HG03521 (cell line): ENCODE measurements around the gene ZDHHC8.
"Not testable (repeated sequence)": the region's sequence is repeated elsewhere in the genome, so short reads cannot be mapped to it uniquely, and the experiment has no call there.

Experiments
- ATAC-seq: cut with Tn5 transposase; IDR thresholded peaks from one replicate; pipeline ENCODE4 v1.9.1; 2021; ENCODE audit warnings: mild to moderate bottlenecking, moderate library complexity; ENCODE audit not compliant: unreplicated experiment

Gene ZDHHC8

DNA sequence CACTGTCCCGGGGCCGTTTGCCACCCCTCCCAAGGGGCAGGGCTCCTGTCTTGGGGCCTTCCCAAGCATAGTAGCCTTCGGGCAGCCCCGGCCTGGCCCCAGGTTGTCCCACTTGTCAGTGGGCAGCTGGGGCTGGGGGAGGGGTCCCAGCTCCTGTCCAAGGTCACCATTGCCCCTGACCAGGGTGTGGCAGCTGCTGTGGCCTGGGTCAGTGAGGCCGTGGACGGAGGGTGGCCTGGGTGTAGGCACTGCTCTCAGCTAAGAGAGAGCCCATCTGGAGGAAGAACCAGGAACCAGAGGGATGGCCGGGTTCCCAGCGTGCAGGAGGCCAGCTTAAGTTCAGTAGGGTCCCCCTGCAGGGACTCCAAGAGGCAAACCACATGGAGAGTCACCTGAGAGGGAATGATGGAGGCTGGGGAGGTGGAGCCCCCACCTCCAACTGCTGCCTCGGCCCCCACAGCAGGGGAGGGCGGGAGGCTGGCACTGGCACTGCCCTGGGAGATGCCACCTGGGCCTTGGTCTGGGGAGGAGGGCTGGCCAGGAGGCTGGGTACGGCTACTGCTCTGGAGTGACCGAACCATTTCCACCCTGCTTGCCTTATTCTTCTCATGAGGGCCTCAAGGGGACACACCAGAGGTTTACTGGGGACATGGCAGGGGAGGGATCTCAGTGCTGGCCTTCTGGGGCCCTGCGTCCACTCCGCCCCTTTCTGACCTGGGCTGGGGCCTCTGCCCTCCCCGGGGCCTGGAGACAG, 26.0 kb downstream of the ZDHHC8 start:
- no peak for ATAC-seq

DNA sequence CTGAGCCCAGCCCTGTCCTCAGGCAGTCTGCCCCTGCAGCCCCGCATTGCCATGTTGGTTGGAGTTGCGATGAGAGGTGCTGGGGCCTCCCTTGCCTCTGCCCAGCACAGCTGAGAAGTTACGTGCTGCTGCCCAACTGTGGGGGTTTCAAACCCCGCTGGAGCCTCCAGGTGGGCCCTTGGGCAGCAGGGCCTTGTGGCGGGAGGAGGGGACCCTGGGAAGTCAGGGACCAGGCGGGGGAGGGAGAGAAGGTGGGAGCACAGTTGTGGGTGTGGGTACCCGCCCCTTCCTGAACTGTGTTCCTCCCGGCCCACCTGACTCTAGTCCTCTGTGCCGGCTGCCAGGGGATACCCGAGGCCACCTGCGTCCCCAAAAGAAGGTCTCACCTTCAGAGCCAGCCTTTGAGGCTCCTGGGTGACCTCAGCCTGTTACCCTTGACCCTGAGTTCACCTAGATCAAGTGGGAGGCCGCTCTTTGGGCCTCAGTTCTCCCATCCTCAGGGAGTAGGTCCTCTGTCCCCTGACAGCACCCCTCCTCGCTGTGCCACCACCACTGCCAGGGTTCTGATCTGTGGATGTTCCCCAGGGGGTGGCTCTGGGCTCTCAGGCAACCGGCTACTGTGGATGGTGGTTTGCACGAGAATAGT, 26.9 kb downstream of the ZDHHC8 start:
- ATAC-seq = no peak

DNA sequence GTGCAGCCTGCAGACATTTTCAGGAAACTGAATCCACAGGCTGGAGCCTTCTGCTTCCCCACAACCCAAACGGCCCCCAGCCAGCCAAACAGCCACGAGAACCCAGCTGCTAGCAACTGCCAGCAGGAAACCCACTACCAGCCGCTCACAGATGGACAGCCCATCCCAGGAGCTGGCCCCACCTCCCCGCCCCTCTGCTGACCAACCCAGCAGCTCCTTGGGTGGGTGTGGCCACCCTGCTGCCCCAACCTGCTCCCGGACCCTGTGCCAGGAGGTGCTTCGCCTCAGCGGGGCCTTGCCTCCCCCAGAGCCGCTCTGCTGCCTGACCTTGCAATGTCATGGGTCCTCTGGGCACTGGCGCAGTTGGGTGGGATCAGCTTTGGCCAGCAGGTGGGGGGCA, 27.5 kb downstream of the ZDHHC8 start:
- no peak for ATAC-seq

DNA sequence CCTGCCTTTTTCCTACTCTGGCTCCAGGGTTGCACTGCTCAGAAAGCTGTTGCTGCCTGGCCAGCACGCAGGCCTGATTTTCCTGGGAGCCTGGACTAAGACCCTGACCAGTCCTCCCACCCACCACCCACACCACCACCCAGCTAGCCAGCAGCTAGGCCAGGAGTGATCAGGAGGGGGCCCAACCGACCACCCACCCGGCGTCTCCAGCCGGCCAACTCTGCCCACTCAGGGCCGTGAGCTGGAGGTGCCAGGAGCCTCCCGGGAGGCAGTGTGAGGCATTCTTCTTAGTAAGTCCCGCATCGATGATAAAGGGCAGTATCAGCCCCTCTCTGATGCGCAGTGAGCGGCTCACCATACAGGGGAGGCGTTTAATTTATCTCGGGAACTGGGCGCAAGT, 27.9 kb downstream of the ZDHHC8 start:
- ATAC-seq = not testable (repeated sequence)

DNA sequence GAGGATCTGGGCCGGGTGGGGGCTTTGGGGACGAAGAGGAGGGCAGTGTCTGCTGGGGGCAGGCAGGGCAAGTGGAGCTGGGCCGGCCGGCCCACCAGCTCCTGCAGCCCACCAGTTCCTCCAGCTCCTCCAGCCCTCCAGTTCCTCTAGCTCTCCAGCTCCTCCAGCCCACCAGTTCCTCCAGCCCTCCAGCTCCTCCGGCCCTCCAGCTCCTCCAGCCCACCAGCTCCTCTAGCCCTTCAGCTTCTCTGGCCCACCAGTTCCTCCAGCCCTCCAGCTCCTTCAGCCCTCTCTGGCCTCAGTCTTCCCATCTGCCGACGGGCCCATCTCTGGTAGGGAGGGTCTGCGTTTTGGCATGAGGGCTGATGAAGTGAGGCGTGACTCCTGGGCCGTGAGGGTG, 28.4 kb downstream of the ZDHHC8 start:
- ATAC-seq = no peak

DNA sequence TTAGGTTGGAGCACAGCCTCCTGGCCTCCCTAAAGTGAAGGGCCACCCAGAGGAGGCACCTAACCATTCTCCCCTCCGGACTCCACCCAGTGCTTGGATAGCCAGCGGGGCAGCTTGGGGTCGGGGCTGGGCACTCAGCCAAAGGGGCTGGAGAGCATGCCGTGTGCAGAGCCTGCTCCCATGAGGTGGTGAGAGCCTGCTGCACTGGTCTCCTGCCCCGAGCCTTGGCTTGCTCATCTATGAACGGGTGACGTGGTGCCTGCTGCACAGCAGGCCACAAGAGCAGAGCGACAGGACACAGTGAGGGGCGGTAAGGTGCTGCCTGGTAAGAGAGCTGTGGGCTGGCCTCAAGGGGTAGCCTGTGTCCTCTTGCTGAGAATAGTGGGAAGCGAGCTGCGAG, 33.3 kb downstream of the ZDHHC8 start:
- no peak for ATAC-seq

DNA sequence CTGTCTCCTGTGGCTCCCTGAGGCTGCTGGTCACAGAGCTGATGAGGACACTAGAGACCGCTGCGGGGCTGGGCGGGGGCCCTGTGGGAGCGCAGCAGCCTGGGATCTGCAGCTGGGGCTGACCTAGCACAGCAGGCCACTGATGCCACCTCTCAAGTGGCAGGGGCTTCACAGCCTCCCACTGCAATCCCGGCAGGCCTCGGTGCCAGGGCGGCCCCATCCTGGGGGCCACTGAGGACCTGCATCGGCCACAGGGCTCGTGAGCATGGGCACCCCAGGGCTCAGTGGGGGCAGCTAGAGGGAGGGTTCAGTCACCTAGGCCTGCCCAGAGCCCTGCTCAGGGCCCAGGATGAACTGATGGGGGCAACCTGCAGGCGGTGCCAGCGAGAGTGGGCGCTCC, 33.8 kb downstream of the ZDHHC8 start:
- ATAC-seq = no peak

DNA sequence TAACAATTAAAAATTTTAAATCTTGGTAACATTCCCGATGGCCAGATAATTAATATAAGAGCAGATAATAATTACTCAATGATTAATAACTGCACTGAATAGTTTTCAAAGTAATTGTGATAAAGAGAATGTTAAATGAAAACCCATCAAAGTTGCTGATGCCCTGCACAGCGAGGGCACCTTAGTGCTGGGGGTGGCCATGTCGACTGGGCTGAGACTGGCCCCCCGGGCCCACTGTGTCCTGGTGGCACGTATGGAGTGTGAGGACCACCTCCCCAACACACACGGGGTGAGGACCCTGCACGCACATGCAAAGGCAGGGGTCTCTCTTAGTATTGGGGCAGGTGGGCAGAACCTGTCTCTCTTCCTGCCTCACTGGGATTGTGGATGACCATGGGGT, 34.3 kb downstream of the ZDHHC8 start:
- ATAC-seq = no peak

DNA sequence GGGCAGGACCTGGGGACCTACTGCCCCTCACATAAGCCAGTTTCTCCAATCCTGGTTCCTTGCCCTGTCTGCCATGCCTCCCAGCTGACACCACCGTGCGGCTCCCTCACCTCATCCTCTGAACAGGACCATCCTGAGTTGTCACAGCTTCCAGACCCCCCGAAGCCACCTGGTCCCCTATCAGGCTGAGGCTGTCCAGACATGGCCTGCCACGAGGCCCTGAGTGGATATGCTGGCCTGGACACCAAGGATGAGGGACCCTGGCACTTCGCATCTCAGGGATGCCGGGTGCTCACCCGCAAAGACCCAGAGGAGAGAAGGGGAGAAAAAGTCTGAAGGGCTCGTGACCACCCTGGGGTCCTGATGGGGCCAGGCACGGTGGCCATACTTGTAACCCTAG, 35.1 kb downstream of the ZDHHC8 start:
- ATAC-seq = no peak

DNA sequence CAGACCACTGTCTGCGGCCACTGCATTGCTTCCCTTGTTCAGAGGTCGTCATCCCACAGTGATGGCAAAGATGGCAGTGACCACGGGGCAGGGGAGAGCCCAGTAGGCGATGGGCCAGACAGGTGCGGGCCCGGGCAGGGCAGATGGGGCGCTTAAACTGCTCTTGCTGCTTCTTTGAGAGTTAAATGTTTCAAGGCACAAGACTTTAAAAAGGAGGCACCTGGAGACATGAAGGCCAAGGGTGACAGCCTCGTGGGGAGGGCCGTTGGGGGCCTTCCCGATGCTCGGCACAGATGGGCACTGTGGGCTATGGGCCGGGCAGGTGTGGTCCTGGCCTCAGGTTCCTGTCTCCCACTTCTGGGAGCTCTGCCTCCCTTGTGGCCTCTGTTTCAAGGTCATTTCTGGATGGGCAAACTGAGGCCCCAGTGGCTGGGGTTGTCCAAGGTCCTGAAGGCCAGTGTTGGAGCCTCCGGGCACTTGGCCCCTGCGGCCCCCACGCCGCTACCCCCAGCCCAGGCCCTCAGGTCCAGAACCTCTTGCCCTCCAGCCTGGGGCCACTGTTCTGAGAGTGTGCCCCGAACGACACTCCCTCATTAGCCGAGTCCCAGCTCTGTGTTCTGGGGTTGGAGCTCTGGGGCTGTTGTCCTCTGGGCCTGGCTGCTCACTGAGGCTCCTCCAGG, 36.2 kb downstream of the ZDHHC8 start:
- no peak for ATAC-seq

DNA sequence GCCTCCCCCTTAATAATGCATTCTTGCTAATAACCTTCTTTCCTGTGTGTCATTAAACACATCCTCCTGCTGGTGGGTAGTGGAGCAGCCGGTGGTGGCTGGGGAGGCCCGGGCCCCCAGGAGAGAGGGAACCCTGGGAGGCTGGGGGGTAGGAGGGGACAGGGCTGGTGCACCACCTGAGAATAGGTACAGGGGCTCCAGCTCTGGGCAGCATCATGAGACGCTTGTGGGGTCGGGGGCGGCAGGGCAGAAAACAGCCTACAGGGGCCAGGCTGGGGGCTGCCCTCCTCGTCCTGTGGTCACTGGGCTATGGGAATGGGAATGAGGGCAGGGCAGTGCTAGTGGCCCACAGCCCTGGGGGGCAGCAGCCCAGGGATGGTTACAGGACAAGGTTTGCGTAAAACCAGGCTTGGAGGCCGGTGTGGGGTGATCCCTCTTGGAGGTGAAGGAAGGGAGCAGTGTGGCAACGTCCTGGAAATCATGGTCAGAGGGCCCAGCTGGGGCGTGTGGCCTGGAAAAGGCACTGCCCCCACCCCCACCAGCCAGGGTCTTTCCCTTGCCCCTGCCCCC, 37.7 kb downstream of the ZDHHC8 start:
- no peak for ATAC-seq

DNA sequence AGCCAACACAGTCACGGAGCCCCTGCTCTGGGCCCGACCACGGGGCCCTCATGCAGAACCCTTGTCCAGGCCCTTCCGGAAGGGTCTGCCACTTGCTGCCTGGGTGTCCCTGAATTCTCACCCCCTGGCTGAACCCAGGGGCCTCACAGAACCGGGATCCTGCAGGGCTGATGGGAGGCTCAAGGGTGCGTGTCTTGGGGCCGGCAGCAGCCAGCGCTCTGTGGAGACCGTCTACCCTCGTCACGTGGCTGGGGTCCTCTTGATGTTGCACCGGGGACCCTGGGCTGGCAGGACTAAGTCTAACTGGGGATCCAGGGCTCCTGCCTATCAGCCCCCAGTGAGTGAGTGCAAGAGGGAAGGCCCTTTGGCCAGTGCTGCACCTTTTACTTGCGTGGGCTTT, 38.6 kb downstream of the ZDHHC8 start:
- ATAC-seq = no peak

DNA sequence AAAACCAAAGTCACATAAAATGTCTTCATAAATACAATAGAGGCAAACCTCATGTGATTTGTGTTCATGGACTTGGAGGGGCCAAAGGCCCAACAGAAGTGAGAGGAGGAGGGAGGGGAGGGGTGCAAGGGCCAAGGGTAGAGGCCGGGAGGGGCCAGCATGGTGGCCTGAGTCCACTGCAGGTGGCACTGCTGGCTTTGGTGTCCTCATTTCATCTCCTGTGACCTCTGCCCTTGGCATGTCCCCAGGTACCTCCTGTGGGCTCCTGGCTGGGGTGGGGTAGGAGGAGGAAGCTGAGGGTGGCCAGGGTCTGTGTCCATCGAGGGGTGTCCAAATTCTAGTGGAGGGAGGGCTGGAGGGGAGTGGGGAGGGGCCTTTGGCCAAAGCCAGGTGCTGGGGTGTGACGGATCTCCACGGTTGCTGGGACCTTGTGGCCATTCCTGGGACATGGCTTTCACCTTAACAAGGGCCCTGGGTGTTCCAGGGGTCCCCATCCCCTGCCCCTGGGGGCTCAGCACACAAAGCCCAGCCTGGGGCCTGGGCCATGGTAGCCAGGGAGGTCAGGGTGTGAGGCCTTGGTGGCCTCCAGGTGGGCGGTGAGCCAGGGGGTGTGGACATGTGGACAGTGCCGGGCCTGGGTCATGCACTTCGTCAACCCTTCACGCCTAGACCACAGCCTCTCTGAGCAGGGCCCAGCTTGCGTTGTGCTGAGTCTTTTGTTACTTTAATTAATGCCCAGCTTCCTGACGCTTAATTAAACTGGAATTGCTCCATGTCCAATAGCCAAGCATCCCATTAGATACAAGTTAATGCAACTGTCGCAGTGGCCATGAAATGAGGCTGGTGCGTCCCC, 39.9 kb downstream of the ZDHHC8 start:
- no peak for ATAC-seq

DNA sequence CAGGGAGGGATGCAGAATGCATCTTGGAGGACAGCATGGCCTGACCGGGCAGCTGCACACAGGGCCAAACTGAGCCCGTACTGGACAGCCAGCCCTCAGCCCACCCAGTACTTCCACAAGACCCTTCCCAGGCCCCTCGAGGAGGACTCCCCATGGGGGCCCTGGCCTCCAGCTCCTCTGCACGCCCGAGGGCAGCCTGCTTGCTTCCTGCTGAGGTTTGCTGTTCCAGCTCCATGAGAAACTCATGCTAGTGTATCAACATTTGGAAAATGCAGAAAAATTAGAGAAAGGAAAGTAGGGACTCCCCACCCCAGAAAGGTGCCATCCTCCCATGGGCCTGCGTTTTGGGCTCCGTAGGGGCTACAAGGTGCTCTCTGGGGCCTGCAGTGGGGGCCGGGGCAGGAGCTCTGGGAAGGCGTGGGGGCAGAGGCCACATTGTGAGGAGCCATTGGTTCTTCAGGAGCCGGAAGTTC, 40.6 kb downstream of the ZDHHC8 start:
- ATAC-seq = no peak

DNA sequence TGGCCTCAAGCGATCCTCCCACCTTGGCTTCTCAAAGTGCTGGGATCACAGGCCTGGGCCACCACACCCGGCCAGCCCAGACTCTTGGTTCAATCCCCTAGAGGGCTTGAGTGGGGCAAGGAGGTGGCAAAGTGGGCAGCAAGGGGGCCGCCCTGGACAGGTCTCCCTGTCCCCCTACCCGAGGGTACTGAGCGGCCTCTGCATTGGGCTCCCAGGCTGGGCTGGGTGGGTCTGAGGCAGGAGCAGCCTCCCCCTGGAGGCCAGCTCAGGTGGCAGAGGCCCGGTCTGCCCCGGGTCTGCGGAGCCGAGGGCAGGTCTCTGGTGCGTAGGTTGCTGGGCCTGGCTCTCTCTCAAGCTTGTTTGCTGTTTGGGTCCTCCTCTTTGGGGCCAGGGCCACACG, 41.6 kb downstream of the ZDHHC8 start:
- ATAC-seq = no peak

DNA sequence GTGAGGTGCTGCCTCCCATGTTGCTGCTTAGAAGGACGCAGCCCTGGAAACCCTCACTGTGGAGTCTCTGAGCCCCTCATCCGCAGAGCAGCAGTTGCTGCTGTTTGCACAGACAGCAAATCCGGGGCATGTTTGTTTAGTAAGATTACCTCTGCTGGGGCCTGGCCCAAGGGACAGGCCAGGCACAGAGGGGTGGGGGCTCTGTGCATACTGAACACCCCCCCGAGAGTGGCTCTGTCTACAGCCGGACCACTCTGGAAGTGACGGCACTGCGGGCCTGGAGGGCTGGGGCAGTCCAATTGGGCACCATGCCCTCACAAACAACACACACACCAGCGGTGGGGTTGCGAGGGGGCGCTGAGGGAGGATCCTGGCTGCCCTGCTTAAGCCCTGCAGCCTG, 42.2 kb downstream of the ZDHHC8 start:
- ATAC-seq = no peak

DNA sequence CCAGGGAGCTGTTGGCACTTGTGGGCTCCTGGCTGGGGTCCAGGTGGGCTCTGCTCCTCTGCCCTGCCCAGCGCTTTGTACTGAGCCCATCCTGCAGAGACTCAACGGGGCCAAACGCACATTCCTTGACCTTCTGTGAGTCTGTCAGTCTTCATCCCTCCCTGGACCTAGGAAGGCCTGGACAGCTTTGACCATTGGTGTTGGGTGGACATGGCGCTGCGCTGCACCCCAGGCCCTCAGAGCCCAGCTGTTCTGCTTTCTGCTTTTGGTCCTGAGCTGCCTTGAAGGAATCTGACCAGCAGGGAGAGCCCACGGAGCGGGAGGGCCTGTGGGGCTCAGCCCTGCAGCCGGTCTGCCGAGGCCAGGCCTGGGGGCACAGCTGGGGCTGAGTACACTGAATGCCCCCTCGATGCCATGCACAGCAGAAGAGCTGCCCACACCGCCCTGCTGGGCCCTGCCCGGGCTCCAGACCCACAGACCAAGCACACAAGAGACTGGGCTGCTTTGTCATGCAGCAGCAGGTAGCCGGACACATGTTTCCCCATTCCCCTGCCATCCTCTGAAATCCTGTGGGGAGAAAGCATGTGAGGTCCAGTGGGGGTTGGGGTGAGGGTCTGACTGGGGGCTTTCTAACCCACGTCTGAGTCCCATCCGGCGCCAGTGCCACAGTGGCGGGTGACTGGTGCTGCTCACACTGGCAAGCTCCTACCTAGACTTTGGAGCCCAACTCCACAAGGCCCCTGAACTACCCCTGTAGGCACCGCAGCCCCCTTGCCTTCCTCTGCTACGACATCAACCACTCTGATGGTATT, 43.4 kb downstream of the ZDHHC8 start:
- ATAC-seq = no peak

DNA sequence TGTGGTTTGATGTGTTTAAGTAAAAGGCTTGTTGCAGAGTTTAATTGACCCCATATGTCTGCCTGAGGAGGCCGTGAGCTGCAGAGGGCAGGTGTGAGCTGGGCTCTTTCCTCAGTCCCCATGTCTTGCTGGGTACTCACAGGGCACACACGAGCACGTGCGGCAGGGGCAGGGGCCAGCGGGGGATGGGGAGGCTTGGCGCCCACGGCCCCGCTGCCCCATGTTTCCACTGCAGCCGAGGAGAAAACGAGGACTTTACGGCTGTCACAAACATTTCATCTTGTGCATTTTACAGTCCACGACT, 43.9 kb downstream of the ZDHHC8 start:
- no peak for ATAC-seq

DNA sequence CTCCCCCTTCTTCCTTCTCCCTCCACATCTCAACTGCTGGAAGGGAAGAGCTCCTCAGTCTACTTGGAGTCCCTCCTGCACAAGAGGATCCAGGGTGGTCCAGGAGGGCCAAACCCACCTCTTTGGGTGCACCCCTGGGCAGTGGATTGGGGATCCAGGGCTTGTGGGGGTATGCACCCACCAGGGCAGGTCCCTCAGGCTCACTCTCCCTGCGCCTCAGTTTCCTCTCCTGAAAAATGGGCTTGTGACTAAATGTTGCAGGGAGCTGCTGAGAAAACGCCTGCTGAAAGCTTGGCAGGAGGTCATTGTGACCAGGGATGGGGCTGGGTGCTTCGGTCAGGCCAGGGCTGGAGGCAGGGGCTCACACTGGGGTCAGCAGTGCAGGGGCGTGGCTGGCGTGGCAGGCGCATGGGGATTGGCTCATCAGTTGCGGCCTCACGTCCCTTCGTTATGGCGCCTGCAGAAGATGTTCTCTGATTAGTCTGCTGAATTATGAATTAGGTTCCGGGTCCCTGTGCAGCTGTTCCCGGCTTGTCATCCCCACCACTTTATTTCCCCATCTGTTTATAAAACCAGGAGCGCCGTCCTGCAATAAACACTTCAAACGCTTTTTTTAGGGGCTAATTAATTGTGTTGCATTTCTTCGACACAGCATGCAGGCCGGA, 44.9 kb downstream of the ZDHHC8 start:
- ATAC-seq = no peak
